Measurements from ENCODE around the gene BACE2. TPM values are rescaled to one million over a fixed set of nuclear protein-coding genes. Genes with fewer than 3 reads are reported as not detected.

BACE2 gene
- total RNA-seq, 1 donor from 2014 or later = 16.8 TPM

DNA sequence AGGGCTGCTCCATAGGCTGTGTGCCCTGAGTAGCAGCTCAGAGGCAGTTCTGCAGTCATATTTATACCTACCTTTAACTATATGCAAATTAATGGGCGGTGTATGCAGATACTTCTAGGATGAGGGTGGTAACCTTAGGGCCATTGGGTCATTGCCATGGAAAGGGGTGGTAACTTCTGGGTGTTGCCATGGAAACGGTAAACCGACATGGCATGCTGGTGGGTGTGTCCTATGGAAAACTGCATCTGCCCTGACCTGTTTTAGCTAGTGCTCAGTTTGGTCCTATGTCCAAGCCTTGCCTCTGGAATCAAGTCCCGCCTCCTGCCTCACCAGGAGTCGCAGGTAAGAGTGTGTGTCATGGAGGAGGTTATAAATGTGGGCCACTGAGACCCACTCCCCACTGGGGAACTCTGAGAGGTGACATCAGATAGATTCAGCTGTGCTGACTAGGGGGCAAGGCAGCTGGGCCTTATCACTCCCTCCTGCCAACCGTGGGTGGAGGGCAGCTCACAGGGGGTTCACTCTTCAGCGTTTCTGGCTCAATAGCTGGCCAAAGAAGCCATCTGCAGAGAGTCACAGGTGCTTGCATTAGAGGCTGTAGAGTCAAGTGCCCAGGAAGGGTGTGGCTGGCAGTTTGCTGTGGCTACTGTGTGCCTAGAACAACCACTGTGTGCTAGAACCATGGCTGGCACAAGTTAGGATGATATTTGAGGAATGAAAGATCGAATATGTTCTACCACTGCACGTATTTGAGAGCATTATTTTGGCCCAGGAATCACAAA, 19.0 kb downstream of the BACE2 start:
- TF ChIP-seq, protein P1, sequence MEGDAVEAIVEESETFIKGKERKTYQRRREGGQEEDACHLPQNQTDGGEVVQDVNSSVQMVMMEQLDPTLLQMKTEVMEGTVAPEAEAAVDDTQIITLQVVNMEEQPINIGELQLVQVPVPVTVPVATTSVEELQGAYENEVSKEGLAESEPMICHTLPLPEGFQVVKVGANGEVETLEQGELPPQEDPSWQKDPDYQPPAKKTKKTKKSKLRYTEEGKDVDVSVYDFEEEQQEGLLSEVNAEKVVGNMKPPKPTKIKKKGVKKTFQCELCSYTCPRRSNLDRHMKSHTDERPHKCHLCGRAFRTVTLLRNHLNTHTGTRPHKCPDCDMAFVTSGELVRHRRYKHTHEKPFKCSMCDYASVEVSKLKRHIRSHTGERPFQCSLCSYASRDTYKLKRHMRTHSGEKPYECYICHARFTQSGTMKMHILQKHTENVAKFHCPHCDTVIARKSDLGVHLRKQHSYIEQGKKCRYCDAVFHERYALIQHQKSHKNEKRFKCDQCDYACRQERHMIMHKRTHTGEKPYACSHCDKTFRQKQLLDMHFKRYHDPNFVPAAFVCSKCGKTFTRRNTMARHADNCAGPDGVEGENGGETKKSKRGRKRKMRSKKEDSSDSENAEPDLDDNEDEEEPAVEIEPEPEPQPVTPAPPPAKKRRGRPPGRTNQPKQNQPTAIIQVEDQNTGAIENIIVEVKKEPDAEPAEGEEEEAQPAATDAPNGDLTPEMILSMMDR (IDR thresholded peaks at IDR 0.05; ENCODE audit: insufficient read depth, low read depth, low read length) = no peak
- TF ChIP-seq EZH2 (IDR thresholded peaks at IDR 0.05; ENCODE audit: insufficient read depth, low read length) = no peak
- Histone ChIP-seq H3K4me1 (ENCODE audit: insufficient read depth, low read length) (peaks cover 5% of the 10 kb centered on the region), H3K36me3 (ENCODE audit: insufficient read depth, low read length) (no peaks in the 10 kb centered on the region), H3K27me3 (ENCODE audit: insufficient read depth, low read length) (no peaks in the 10 kb centered on the region), H3K9ac (ENCODE audit: low read length) (no peak overlapping the region), H3K4me3 (ENCODE audit: insufficient read depth, low read depth, low read length) (no peak overlapping the region), H3K4me2 (ENCODE audit: low read length) (no peak overlapping the region), H3K9me3 (ENCODE audit: insufficient read depth, low read depth, low read length) (no peaks in the 10 kb centered on the region), H3K79me2 (ENCODE audit: insufficient read depth, low read length) (peaks cover 52% of the 10 kb centered on the region), H2AFZ (ENCODE audit: low read depth, low read length) (no peak overlapping the region), H3K27ac (ENCODE audit: low read depth, low read length) (no peak overlapping the region), H4K20me1 (ENCODE audit: insufficient read depth, low read length) (peaks cover 64% of the 10 kb centered on the region)
- Mint-ChIP-seq H3K9me3 (ENCODE audit: unreplicated experiment) (peaks cover 3% of the 10 kb centered on the region), H3K4me1 (ENCODE audit: low read depth, unreplicated experiment) (peaks cover 8% of the 10 kb centered on the region), H3K27me3 (ENCODE audit: low read depth, unreplicated experiment) (no peaks in the 10 kb centered on the region), H3K4me3 (ENCODE audit: unreplicated experiment) (no peak overlapping the region), H3K27ac (ENCODE audit: unreplicated experiment) (no peak overlapping the region), H3K36me3 (ENCODE audit: low read depth, unreplicated experiment) (no peaks in the 10 kb centered on the region)
- FAIRE-seq (no peak), DNase-seq (ENCODE audit: low read depth) (no peak)

DNA sequence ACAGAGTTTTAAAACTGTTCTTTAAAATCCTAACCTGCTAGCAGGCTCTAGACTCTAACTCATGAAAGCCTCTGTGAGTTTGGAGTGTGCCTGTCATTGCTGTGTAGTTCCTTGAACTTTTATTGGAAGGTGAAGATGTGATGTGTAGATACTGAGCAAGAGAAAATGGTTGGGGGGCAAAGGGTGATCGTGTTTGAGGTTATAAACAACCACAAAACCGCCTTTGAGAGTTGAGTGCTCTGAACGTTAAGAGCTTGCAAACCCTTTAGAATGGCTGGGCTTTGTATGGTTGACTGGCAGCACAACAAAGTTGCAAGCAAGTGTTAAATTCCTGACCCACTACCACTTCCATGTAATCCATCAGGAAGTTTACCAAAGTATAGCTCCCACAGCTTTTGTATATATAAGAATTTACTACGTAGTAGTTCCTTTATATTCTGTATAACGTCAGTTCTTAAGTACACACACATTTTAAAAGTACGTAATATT, 19.6 kb downstream of the BACE2 start:
- Histone ChIP-seq H3K4me3 (ENCODE audit: insufficient read depth, low read depth, low read length) (no peak overlapping the region), H3K9me3 (ENCODE audit: insufficient read depth, low read depth, low read length) (no peaks in the 10 kb centered on the region), H3K36me3 (ENCODE audit: insufficient read depth, low read length) (no peaks in the 10 kb centered on the region), H3K27me3 (ENCODE audit: insufficient read depth, low read length) (no peaks in the 10 kb centered on the region), H4K20me1 (ENCODE audit: insufficient read depth, low read length) (peaks cover 59% of the 10 kb centered on the region), H3K27ac (ENCODE audit: low read depth, low read length) (no peak overlapping the region), H3K9ac (ENCODE audit: low read length) (no peak overlapping the region), H3K4me1 (ENCODE audit: insufficient read depth, low read length) (peaks cover 5% of the 10 kb centered on the region), H3K79me2 (ENCODE audit: insufficient read depth, low read length) (peaks cover 45% of the 10 kb centered on the region), H2AFZ (ENCODE audit: low read depth, low read length) (no peak overlapping the region), H3K4me2 (ENCODE audit: low read length) (no peak overlapping the region)
- FAIRE-seq = no peak
- H3K27ac Mint-ChIP-seq (ENCODE audit: unreplicated experiment) = no peak overlapping the region
- H3K36me3 Mint-ChIP-seq (ENCODE audit: low read depth, unreplicated experiment) = no peaks in the 10 kb centered on the region
- peaks cover 8% of the 10 kb centered on the region for H3K4me1 Mint-ChIP-seq (ENCODE audit: low read depth, unreplicated experiment)
- TF ChIP-seq, protein P1 (IDR thresholded peaks at IDR 0.05; ENCODE audit: insufficient read depth, low read depth, low read length) = no peak
- no peak for TF ChIP-seq EZH2 (IDR thresholded peaks at IDR 0.05; ENCODE audit: insufficient read depth, low read length)
- DNase-seq (ENCODE audit: low read depth) = no peak
- peaks cover 5% of the 10 kb centered on the region for H3K9me3 Mint-ChIP-seq (ENCODE audit: unreplicated experiment)
- no peaks in the 10 kb centered on the region for H3K27me3 Mint-ChIP-seq (ENCODE audit: low read depth, unreplicated experiment)
- H3K4me3 Mint-ChIP-seq (ENCODE audit: unreplicated experiment) = no peak overlapping the region
